Measurements from ENCODE around the gene ANKRD62.

GRCh38 chr18:12085136-12085535 lies 8.5 kb upstream of the ANKRD62 start:
- no peak for TF ChIP-seq POLR2A (IDR thresholded peaks at IDR 0.05)
- TF ChIP-seq CTCF (IDR thresholded peaks at IDR 0.05): no peak

All from right lobe of liver (tissue), 4 donors.